ENCODE data around the gene BCO2.

DNA sequence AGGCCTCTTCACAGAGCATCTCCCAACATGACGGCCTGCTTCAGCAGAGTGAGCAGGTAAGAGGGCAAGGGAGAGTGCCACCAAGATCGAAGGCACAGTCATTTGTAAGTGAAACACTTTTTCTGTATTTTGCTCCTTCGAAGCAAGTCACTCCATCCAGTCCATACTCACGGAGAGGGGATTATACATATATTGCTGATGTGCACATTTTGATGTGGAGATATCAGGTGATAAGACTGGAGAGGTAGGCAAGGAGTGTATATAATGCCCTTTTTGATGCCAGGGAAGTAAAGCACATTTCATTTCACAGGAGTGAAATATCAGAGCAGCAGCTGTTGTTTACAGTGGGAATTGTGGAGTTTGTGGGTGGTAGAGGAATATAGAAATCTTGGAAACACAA, 62.1 kb downstream of the BCO2 start:
- no peak for TF ChIP-seq EZH2 (IDR thresholded peaks at IDR 0.05; ENCODE audit: low read length, unreplicated experiment)
- TF ChIP-seq, protein P1, sequence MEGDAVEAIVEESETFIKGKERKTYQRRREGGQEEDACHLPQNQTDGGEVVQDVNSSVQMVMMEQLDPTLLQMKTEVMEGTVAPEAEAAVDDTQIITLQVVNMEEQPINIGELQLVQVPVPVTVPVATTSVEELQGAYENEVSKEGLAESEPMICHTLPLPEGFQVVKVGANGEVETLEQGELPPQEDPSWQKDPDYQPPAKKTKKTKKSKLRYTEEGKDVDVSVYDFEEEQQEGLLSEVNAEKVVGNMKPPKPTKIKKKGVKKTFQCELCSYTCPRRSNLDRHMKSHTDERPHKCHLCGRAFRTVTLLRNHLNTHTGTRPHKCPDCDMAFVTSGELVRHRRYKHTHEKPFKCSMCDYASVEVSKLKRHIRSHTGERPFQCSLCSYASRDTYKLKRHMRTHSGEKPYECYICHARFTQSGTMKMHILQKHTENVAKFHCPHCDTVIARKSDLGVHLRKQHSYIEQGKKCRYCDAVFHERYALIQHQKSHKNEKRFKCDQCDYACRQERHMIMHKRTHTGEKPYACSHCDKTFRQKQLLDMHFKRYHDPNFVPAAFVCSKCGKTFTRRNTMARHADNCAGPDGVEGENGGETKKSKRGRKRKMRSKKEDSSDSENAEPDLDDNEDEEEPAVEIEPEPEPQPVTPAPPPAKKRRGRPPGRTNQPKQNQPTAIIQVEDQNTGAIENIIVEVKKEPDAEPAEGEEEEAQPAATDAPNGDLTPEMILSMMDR (conservative IDR thresholded peaks at IDR 0.05; ENCODE audit: low read depth, low read length) = no peak
